ENCODE data around the gene DDX54.

DNA sequence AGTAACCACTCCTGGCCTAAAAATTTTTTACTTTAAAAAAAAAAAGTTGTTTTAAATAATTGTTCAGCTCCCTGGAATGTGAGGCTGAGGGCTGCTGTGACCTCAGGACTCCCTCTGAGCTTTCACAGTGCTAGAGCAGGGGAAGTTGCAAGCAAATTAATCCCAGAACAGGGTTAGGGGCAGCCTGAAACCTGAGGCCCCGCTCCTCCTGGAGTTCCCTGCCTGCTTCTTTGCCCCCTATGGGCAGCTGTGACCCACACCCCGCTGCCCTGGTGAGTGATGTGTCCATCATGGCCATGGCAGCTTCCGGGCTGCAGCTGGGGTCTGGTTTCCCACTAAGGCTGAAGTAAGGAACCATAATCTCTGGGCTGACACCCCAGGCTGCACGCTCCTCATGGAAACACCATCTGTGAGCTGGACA is 9.7 kb upstream of the DDX54 start:
- TF ChIP-seq, protein P1, sequence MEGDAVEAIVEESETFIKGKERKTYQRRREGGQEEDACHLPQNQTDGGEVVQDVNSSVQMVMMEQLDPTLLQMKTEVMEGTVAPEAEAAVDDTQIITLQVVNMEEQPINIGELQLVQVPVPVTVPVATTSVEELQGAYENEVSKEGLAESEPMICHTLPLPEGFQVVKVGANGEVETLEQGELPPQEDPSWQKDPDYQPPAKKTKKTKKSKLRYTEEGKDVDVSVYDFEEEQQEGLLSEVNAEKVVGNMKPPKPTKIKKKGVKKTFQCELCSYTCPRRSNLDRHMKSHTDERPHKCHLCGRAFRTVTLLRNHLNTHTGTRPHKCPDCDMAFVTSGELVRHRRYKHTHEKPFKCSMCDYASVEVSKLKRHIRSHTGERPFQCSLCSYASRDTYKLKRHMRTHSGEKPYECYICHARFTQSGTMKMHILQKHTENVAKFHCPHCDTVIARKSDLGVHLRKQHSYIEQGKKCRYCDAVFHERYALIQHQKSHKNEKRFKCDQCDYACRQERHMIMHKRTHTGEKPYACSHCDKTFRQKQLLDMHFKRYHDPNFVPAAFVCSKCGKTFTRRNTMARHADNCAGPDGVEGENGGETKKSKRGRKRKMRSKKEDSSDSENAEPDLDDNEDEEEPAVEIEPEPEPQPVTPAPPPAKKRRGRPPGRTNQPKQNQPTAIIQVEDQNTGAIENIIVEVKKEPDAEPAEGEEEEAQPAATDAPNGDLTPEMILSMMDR (IDR thresholded peaks at IDR 0.05; ENCODE audit: insufficient read depth, low read length), result no peak
- no peak for TF ChIP-seq SPI1 (IDR thresholded peaks at IDR 0.05; ENCODE audit: borderline replicate concordance, low read depth)
- no peak for TF ChIP-seq POLR2AphosphoS5 (IDR thresholded peaks at IDR 0.05; ENCODE audit: low read depth)

Measured in HL-60 (cell line).